Stimulated activated CD4-positive, alpha-beta T cell treated with anti-CD3 and anti-CD28 coated beads, Interleukin-15, amount 100 ng/mL, for 1 hour (primary cell): ENCODE data around the gene GALNT15.

Experiments
- DNase-seq, 2 donors: peaks; one replicate each; pipeline ENCODE4 v3.0.0-alpha.2; 2020; ENCODE audit warnings: low read depth in 1 of 2, low spot score in 1 of 2

GALNT15 gene

GRCh38 chr3:16224325-16224724 lies 49.8 kb downstream of the GALNT15 start:
- DNase-seq, result no peak

- no peak for DNase-seq
These were observed 53.1 kb downstream of the GALNT15 start for GRCh38 chr3:16227566-16227965.

- DNase-seq, result no peak
These were observed 55.2 kb downstream of the GALNT15 start for GRCh38 chr3:16229681-16230080.

GRCh38 chr3:16231983-16232382 lies 57.5 kb downstream of the GALNT15 start:
- no peak for DNase-seq

GRCh38 chr3:16233806-16234205 lies 59.3 kb downstream of the GALNT15 start:
- no peak for DNase-seq

- no peak for DNase-seq
These were observed 59.8 kb downstream of the GALNT15 start for GRCh38 chr3:16234281-16234680.

GRCh38 chr3:16236030-16236639 lies 61.7 kb downstream of the GALNT15 start:
- DNase-seq, result no peak

GRCh38 chr3:16236856-16237393 lies 62.4 kb downstream of the GALNT15 start:
- DNase-seq, result no peak

- no peak for DNase-seq
These were observed 64.7 kb downstream of the GALNT15 start for GRCh38 chr3:16239086-16239770.

- DNase-seq, result no peak
These were observed 65.3 kb downstream of the GALNT15 start for GRCh38 chr3:16239780-16240179.

GRCh38 chr3:16240229-16241023 lies 65.9 kb downstream of the GALNT15 start:
- DNase-seq, result no peak

- no peak for DNase-seq
These were observed 66.7 kb downstream of the GALNT15 start for GRCh38 chr3:16241225-16241624.

- DNase-seq, result no peak
These were observed 67.7 kb downstream of the GALNT15 start for GRCh38 chr3:16242177-16242576.

GRCh38 chr3:16243706-16244490 lies 69.4 kb downstream of the GALNT15 start:
- DNase-seq, result no peak

GRCh38 chr3:16245609-16246008 lies 71.1 kb downstream of the GALNT15 start:
- DNase-seq, result no peak

GRCh38 chr3:16247282-16248061 lies 73.0 kb downstream of the GALNT15 start:
- DNase-seq, result peak; percentile 40 to 52

- no peak for DNase-seq
These were observed 74.1 kb downstream of the GALNT15 start for GRCh38 chr3:16248556-16248955.

- DNase-seq, result no peak
These were observed 74.9 kb downstream of the GALNT15 start for GRCh38 chr3:16249336-16249735.

- no peak for DNase-seq
These were observed 75.4 kb downstream of the GALNT15 start for GRCh38 chr3:16249886-16250285.

GRCh38 chr3:16251316-16252085 lies 77.0 kb downstream of the GALNT15 start:
- no peak for DNase-seq
